HG03196 (cell line): ENCODE results near the gene RASL11B.

Experiments
- ATAC-seq: cut with Tn5 transposase; IDR thresholded peaks from one replicate; pipeline ENCODE4 v1.9.1; 2021; ENCODE audit not compliant: unreplicated experiment

RASL11B gene

DNA sequence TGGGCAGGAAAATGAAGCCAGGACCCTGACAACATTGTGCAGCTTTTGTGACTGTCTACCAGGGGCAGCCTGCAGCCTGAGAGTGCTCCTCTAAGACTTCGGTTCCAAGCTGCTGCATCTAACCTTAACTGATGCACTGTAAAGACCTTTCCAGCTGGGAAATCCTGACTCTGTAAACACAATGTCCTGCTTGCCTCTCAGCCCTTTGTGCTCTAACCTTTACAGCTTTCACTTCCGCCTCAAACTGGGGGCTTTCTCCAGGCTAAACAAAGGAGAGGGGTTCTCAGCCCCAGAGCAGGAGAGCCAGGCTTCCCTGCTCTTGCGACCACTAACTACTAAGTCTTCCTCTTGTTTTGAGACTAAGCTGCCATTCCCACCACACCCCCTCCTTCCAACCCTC, 19.3 kb upstream of the RASL11B start:
- ATAC-seq: no peak

- ATAC-seq: no peak
Observed at GRCh38 chr4:52843351-52843750, 18.8 kb upstream of the RASL11B start.

GRCh38 chr4:52843958-52844357, 18.2 kb upstream of the RASL11B start:
- ATAC-seq: no peak

GRCh38 chr4:52844596-52844995, 17.5 kb upstream of the RASL11B start:
- ATAC-seq: no peak

- ATAC-seq: no peak
Observed at GRCh38 chr4:52846502-52846901, 15.6 kb upstream of the RASL11B start.

DNA sequence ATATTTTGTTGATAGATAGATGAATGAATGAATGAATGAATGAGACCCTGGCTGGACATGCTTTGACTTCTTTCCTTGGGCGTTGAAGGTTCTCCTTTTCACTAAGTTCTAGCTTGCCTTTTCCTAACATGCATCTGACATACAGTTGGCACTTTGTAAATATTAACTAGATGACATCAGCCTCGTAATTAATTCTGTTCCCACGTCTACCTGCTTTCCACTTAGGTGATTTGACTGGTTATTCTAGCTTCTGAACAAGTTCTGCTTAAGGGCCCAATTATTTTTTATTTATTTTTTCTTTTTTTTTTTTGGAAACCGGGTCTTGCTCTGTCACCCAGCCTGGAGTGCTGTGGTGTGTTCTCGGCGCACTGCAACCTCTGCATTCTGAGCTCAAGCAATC, 13.9 kb upstream of the RASL11B start:
- ATAC-seq: no peak

DNA sequence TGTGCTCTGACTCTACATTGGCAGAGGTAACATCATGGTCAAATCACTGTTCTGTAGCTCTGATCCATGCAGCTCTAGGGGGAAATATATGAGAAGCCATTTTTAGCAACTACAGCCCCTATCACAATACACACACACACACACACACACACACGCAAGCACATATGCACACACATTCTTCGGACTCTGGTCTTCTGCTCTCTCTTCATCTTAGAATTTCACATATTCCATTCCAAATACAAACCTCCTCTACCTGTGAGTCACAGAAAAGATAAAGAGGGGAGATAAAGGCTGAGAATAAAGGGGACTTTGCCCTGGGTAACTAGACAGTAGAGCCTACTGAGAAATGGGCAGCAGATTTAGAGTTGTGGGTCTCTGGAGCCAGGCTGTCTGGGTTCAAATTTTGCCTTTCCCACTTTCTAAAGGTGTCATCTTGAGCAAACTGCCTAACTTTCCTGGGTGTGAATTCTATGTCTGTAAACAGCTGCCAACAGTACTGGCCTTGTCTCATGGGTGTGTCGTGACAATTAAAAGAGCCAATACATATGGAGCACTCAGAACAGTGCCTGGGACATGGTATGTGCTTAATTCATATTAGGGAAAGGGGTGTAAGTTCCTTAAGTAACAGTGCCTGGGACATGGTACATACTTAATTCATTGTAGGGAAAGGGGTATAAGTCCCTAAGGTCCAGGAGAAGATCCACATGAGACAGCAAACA, 11.6 kb upstream of the RASL11B start:
- no peak for ATAC-seq

DNA sequence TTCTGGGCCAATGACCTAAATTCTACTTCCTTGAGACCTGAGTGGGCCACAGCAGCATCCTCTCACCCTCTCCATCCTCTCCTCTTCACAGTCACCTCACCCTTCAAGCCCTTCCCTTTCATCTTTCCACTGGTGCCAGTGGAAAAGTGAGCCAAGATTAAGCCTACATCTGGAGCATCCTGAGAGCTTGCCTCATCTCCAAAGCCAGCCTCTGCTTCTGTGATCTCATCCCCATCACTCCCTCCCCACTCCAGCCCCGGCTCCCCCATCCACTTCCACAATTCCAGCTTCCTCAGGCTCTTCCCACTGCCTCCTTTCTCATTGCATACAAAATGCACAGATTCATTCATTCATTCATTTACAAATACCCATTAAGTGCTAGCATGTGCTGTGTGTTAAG, 10.1 kb upstream of the RASL11B start:
- no peak for ATAC-seq

- no peak for ATAC-seq
Observed at GRCh38 chr4:52852711-52853110, 9.4 kb upstream of the RASL11B start.

GRCh38 chr4:52853351-52853750, 8.8 kb upstream of the RASL11B start:
- ATAC-seq: no peak

- no peak for ATAC-seq
Observed at GRCh38 chr4:52856801-52857200, 5.3 kb upstream of the RASL11B start.

DNA sequence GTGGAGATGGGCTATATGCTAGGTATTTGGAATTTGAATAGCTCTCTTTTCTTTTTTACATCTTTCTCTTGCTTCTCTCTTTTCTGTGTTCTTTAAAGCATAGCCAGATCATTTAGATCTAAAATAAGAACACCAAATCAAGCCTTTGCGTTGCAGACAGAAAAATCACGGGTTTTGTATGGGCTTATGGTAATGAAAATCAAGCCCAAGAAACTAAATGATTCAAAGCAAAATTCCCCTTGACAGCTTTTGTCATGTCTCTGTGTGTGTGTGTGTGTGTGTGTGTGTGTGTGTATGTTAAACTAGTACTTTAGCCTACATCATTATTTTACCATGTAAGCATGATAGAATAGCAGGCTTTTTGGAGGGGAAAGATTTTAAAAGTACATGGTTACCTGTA, 1.8 kb upstream of the RASL11B start:
- no peak for ATAC-seq

DNA sequence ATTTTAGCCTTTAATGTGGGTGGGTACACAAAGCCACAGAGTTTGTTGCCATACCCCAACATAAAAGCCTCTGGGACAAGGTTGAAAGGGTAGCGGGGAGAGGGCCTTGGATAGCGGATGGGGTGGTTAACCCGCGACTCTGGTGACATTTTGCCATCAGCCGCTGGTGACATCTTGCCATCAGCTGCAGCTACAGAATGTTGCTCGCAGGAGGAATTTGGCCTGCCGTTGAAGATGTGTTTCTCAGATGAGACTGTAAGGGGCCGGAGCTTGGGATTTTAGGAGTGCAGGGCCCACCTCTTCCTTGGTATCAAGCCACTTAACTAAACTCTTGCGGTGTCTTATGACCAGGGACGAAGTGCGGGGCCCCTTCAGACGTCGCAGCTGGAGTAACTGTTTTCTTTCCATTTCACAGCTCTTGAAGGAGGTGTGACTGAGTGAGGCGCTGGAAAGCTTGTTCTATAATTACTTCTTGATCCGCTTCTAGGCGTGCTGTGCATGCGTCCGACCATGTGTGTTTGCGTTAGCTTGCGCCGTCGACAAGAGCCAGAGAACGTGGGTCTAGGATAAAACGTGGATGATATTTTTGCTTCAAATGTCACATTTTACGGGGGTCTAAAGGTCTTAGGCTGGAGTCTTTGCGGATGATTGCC, 820 bp upstream of the RASL11B start:
- no peak for ATAC-seq

DNA sequence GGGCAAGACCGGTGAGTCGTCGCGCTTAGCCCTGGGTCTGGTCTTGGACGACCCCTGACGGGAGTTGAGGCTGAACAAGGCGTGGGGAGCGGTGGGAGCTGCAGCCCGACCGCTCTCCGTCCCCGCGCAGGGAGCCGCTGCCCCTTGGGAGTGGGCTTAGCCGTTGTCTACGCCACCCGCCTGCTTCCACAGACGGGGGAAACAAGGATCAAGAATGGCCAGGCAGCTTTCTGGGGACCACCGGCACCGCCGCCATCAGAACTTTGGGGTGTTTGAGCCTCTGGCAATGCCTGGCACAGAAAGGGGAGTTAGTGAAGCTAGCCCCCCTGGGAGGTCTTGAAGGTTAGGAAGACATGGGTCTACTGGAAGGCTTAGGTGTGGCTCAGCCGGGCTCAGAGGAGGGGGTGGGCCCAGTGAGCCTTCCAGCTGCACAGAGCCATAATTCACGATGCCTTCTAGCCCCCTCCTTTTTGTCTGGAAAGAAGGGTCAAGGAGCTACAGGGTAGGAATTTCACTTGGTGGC, 583 bp downstream of the RASL11B start:
- ATAC-seq: no peak

DNA sequence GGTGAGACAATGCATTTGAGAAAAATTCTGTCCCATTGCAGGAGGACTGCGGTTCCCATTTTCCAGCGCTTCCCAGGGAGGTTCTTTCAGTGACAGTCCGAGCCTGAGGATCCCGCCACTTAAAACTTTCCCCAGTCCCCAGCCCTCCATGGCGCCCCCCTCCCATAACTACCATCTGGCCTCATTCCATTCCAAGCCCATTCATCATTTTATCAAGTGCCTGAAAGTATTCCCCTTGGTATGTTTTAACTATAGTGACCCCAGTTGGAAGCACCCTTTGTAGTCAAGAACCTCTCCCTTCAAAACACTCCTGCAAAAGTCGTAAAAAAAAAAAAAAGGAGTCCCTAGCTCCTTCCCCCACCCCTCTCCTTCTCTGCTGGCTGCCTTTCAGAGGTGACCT, 1.2 kb downstream of the RASL11B start:
- ATAC-seq: no peak

GRCh38 chr4:52864793-52865192, 2.7 kb downstream of the RASL11B start:
- no peak for ATAC-seq

DNA sequence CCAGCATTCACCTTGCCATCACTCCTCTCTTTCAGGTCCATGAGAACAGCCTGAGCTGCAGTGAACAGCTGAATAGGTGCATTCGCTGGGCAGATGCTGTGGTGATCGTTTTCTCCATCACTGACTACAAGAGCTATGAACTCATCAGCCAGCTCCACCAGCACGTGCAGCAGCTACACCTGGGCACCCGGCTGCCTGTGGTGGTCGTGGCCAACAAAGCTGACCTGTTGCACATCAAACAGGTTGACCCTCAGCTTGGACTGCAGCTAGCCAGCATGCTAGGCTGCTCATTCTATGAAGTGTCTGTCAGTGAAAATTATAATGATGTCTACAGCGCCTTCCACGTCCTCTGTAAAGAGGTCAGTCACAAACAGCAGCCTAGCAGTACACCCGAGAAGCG, 3.2 kb downstream of the RASL11B start:
- no peak for ATAC-seq

- ATAC-seq: no peak
Observed at GRCh38 chr4:52866734-52867133, 4.6 kb downstream of the RASL11B start.

- no peak for ATAC-seq
Observed at GRCh38 chr4:52867163-52867562, 5.0 kb downstream of the RASL11B start.

DNA sequence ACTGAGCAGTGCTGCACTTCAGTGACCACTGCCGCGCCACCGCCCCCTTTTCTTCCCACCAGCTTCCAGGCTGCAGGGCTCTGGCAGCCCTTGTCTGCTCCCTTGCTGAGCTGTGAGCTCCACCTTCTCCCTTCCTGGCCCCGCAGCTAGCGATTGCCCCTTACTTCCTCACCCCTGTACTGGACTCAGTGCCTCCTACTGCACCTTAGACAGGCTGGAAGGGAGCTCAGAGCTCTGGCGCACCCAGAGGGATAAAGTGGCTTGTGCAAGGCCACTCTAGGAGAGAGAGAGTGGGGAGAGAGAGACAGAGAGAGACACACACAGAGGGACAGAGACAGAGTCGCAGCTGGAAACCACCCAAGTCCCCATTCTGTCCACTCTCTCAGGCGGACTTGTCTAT, 6.0 kb downstream of the RASL11B start:
- no peak for ATAC-seq

DNA sequence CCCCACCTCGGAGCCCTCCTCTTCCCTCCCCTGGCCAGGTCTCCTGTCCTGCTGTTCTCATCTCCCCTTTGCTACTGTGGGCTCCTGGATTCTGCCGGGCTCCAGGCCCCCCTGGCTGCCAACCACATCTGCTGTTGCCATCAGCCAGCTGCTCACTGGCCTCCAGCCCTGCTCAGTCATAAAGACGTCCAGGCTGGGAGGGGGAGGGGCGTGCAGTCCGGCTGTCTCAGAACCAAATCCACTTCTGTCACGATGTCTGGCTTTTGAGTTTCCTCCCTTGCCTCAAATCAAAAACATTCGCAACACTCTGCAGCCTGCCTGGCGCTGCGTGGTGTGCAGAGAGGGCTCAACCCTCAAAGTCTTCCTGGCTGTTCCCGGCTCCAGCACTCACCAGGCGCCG, 7.1 kb downstream of the RASL11B start:
- ATAC-seq: no peak

GRCh38 chr4:52869656-52870055, 7.5 kb downstream of the RASL11B start:
- ATAC-seq: no peak

DNA sequence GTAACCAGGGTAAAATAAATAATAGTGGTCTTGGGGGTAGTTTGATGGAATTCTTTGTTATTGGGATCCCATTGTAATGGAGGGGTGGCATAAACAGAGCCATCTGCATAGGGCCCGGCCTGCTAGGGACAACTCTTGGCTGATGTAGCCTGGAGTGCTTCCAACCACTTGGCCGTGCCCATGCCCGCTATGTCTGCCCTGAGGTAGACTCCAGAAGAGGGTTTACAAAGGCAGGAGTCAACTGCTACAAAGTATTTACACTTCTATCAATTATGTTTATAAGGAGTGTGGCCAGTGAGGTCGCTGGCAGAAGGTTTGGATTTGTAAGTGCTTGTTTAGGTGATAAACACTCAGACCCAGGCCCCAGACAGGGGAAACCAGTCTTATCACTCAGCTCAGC, 8.1 kb downstream of the RASL11B start:
- ATAC-seq: no peak
